Measurements from ENCODE around the gene CTTN.

The CTTN gene

GRCh38 chr11:70443773-70444030, 45.4 kb downstream of the CTTN start:
- Histone ChIP-seq H2AFZ (ENCODE audit: low read length) (no peak overlapping the region), H3K4me3 (ENCODE audit: low read depth, low read length, poor library complexity, severe bottlenecking) (no peak overlapping the region), H3K27ac (ENCODE audit: low read depth, low read length, poor library complexity, severe bottlenecking) (no peak overlapping the region), H3K4me1 (ENCODE audit: insufficient read depth, low read length, severe bottlenecking) (no peaks in the 10 kb centered on the region), H3K9me3 (ENCODE audit: low read length) (no peaks in the 10 kb centered on the region), H3K9ac (ENCODE audit: low read length) (no peak overlapping the region), H3K9me2 (ENCODE audit: low read depth, low read length) (no peaks in the 10 kb centered on the region), H3K79me2 (ENCODE audit: insufficient read depth, low read length) (no peaks in the 10 kb centered on the region), H3F3A (ENCODE audit: insufficient read depth, low read length) (no peaks in the 10 kb centered on the region), H3K27me3 (ENCODE audit: insufficient read depth, low read length) (no peaks in the 10 kb centered on the region), H4K20me1 (ENCODE audit: insufficient read depth, low read length) (no peaks in the 10 kb centered on the region), H3K36me3 (ENCODE audit: insufficient read depth, low read length) (no peaks in the 10 kb centered on the region), H3K4me2 (ENCODE audit: low read length) (no peak overlapping the region)
- no peak for TF ChIP-seq CTCF (IDR thresholded peaks at IDR 0.05; ENCODE audit: low read length)
- no peak for TF ChIP-seq EZH2 (IDR thresholded peaks at IDR 0.05; ENCODE audit: borderline replicate concordance, low read length)

- no peak for TF ChIP-seq CTCF (IDR thresholded peaks at IDR 0.05; ENCODE audit: low read length)
- no peak for TF ChIP-seq EZH2 (IDR thresholded peaks at IDR 0.05; ENCODE audit: borderline replicate concordance, low read length)
- no peaks in the 10 kb centered on the region for H3K36me3 ChIP-seq (ENCODE audit: insufficient read depth, low read length)
- no peaks in the 10 kb centered on the region for H3K4me1 ChIP-seq (ENCODE audit: insufficient read depth, low read length, severe bottlenecking)
- no peak overlapping the region for H2AFZ ChIP-seq (ENCODE audit: low read length)
- H3K27ac ChIP-seq (ENCODE audit: low read depth, low read length, poor library complexity, severe bottlenecking), result no peak overlapping the region
- no peak overlapping the region for H3K4me2 ChIP-seq (ENCODE audit: low read length)
- no peaks in the 10 kb centered on the region for H4K20me1 ChIP-seq (ENCODE audit: insufficient read depth, low read length)
- H3K27me3 ChIP-seq (ENCODE audit: insufficient read depth, low read length), result no peaks in the 10 kb centered on the region
- peaks cover 12% of the 10 kb centered on the region; the same call in 1 of the 2 replicates for H3K9me3 ChIP-seq (ENCODE audit: low read length)
- H3K79me2 ChIP-seq (ENCODE audit: insufficient read depth, low read length), result no peaks in the 10 kb centered on the region
- no peak overlapping the region for H3K9ac ChIP-seq (ENCODE audit: low read length)
- no peaks in the 10 kb centered on the region for H3K9me2 ChIP-seq (ENCODE audit: low read depth, low read length)
- H3K4me3 ChIP-seq (ENCODE audit: low read depth, low read length, poor library complexity, severe bottlenecking), result no peak overlapping the region
- no peaks in the 10 kb centered on the region for H3F3A ChIP-seq (ENCODE audit: insufficient read depth, low read length)
These were observed 46.8 kb downstream of the CTTN start for GRCh38 chr11:70445091-70445490.

- TF ChIP-seq CTCF (IDR thresholded peaks at IDR 0.05; ENCODE audit: low read length) (no peak), EZH2 (IDR thresholded peaks at IDR 0.05; ENCODE audit: borderline replicate concordance, low read length) (no peak)
- Histone ChIP-seq H3K36me3 (ENCODE audit: insufficient read depth, low read length) (no peaks in the 10 kb centered on the region), H3K4me2 (ENCODE audit: low read length) (no peak overlapping the region)
These were observed 47.3 kb downstream of the CTTN start for GRCh38 chr11:70445605-70446004.

More at GRCh38 chr11:70445605-70446004, 47.3 kb downstream of the CTTN start:
- Histone ChIP-seq H4K20me1 (ENCODE audit: insufficient read depth, low read length) (no peaks in the 10 kb centered on the region), H3K4me1 (ENCODE audit: insufficient read depth, low read length, severe bottlenecking) (no peaks in the 10 kb centered on the region), H3K9me2 (ENCODE audit: low read depth, low read length) (no peaks in the 10 kb centered on the region), H3F3A (ENCODE audit: insufficient read depth, low read length) (no peaks in the 10 kb centered on the region), H3K9ac (ENCODE audit: low read length) (no peak overlapping the region), H3K27ac (ENCODE audit: low read depth, low read length, poor library complexity, severe bottlenecking) (no peak overlapping the region), H3K9me3 (ENCODE audit: low read length) (peaks cover 13% of the 10 kb centered on the region; the same call in 1 of the 2 replicates), H3K79me2 (ENCODE audit: insufficient read depth, low read length) (no peaks in the 10 kb centered on the region), H3K4me3 (ENCODE audit: low read depth, low read length, poor library complexity, severe bottlenecking) (no peak overlapping the region), H2AFZ (ENCODE audit: low read length) (no peak overlapping the region), H3K27me3 (ENCODE audit: insufficient read depth, low read length) (no peaks in the 10 kb centered on the region)

Data from OCI-LY1 (cell line).